ENCODE data around the gene NT5DC3.

NT5DC3 gene

GRCh38 chr12:103783744-103784664 is 57.0 kb downstream of the NT5DC3 start:
- no peak for DNase-seq (ENCODE audit: extremely low read depth, low read depth)
- no peak for TF ChIP-seq CTCF (IDR thresholded peaks at IDR 0.05; ENCODE audit: low read depth, low read length)

DNA sequence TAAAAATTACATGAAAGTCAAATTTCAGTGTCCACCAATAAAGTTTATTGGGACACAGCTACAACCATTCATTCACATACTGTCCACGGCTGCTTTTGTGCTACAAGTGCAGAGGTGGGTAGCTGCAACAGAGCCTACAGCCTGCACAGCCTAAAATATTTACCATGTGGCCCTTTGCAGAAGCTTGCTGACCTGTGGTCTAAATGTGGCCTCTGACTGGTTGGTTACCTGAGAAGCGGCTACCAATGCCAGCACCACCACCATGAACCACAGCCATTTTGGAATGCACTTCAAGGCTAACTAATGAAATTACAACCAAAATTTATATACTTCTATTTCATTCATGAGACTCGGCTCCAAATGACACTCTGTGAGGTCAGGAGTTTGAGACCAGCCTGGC is 58.6 kb downstream of the NT5DC3 start:
- DNase-seq (ENCODE audit: extremely low read depth, low read depth): no peak
- TF ChIP-seq CTCF (IDR thresholded peaks at IDR 0.05; ENCODE audit: low read depth, low read length): no peak

- TF ChIP-seq CTCF (IDR thresholded peaks at IDR 0.05; ENCODE audit: low read depth, low read length): no peak
- DNase-seq (ENCODE audit: extremely low read depth, low read depth): no peak
Measured at GRCh38 chr12:103780992-103781391, 60.0 kb downstream of the NT5DC3 start.

DNA sequence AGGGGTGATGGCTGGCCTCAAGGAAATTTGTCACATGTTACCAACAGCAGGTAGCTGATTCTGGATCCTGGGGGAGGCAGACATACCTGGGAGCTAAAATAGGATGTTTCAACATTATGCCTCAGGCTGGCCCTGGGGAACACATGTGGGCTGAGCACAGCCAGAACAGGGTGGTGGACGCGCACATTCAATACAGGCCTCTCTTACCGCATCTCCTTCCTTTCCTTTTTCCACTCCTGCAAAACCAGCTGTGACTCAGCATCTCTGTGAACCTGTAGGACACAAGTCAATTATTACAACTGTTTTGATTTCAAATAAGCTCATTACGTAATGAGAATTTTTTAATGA is 61.0 kb downstream of the NT5DC3 start:
- TF ChIP-seq CTCF (IDR thresholded peaks at IDR 0.05; ENCODE audit: low read depth, low read length): no peak
- DNase-seq (ENCODE audit: extremely low read depth, low read depth): no peak

DNA sequence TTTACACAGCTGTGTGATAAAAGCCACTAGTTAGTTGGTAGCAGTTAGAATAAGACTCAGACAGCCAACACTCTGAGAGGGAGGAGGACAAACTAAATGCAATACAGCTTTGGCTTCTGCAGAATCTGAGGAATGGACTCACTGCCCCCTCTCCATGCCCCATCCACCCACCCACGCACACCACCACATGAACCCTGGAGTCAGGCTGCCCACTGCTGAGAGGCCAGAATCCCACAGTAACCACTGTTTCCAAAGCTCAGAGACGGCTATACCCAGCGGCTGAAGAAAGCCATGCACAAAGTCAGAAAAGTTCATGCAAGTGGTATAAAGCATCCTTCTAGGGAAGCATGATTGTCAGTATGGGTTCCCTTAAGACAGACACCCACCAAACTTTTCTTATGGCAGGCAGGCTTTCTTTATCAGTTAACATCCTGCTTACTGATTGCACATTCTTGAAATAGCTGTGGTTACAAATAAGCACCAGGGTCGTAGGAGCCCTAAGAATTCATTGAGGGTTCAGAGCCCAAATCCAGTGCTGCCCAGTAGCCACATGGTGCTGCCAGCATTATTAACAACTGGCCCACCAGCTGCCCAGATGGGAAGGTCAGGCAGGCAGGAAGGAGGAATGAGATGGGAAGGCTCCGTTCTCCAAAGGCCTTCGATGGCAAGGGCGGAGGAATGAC is 61.5 kb downstream of the NT5DC3 start:
- DNase-seq (ENCODE audit: extremely low read depth, low read depth): no peak
- TF ChIP-seq CTCF (IDR thresholded peaks at IDR 0.05; ENCODE audit: low read depth, low read length): no peak

- no peak for DNase-seq (ENCODE audit: extremely low read depth, low read depth)
- no peak for TF ChIP-seq CTCF (IDR thresholded peaks at IDR 0.05; ENCODE audit: low read depth, low read length)
Measured at GRCh38 chr12:103778781-103779180, 62.3 kb downstream of the NT5DC3 start.

- no peak for TF ChIP-seq CTCF (IDR thresholded peaks at IDR 0.05; ENCODE audit: low read depth, low read length)
- DNase-seq (ENCODE audit: extremely low read depth, low read depth): no peak
Measured at GRCh38 chr12:103774977-103775560, 66.0 kb downstream of the NT5DC3 start.
